Right lung (tissue), 5 donors: Measurements from ENCODE around the gene NRIP2. TPM values are rescaled to one million over a fixed set of nuclear protein-coding genes. Genes with fewer than 3 reads are reported as not detected.
A peak's percentile ranks its signal among the peaks of the same experiment; 100 is the strongest.

Experiments
- DNase-seq, 2 donors: peaks; one replicate each; pipeline ENCODE4 v3.0.0-alpha.2; 2013
- polyA plus RNA-seq, 5 donors: library from polyadenylated mRNA; unstranded; fragments of 120-200 nt; gene quantifications; one replicate each; pipeline versions ENCODE4 v1.2.1 to v1.2.3, GENCODE V29; 2013; ENCODE audit warnings: inconsistent platforms in 1 of 5, low replicate concordance in 1 of 5; ENCODE audit not compliant: insufficient read length in 5 of 5, insufficient read depth in 1 of 5

NRIP2 gene
- polyA plus RNA-seq, 5 donors: 5.2 to 8.3 (median 5.9) TPM

DNA sequence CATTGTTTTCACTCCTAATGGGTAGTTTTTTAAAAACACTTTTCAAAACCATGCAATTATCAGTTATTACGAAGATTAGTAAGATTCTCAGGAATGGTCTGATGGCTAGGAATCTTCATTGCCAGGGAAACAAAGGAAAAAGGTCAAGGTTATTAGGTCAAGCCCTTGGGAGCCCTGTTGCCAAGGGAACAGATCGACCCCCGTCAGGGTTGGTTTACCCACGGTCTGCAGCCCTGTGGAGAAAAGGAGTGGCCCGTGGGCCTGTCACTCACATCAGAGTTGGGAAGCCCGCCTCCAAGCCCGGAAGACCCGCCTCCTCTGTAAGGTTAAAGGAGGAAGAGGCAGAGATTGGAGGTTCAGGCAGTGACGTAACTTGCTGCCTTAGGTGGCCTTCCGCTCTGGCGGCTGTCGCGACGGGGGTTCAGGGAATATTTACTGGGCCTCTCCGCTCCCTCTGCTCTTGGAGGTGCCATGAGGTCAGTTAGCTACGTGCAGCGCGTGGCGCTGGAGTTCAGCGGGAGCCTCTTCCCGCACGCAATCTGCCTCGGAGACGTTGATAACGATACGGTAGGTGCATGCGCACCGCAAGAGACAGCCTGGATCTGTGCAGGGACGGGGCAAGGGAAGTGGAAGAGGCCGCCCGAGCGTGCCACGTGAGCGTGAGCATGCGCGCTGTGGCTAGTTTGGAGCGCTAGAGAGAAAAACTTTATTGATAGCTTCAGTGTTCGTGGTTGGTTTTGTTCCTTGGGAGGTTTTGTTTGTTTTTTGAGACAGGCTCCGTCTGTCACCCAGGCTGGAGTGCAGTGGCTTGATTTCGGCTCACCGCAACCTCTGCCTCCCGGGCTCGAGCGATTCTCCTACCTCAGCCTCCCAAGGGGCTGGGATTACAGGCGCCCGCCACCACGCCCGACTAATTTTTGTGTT is 22.3 kb downstream of the NRIP2 start, which contains the start of gene ITFG2:
ITFG2 (plus strand) TSS at position 379 of the 924 bp plus-strand sequence; CDS start at position 472, 93 bp downstream.
- peak; percentile 99 for DNase-seq

DNA sequence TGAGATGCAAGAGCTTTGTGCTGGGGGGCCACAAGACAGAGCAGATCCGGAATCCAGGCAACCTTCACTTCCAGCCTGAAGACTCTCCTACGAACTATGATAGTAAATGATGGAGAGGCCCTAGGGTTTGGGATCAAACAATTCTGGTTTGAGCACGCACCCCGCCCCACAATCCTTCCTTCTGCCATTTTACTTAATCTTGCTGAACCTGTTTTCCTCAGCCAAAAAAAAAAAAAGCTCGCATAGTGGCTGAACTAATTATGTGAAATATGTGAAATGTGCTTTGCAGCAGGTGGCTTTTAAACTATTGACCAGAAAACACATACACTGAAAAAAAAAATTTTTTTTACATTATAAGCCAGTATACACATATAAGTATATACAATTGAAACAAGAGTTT is 23.0 kb downstream of the NRIP2 start:
- DNase-seq: no peak

DNA sequence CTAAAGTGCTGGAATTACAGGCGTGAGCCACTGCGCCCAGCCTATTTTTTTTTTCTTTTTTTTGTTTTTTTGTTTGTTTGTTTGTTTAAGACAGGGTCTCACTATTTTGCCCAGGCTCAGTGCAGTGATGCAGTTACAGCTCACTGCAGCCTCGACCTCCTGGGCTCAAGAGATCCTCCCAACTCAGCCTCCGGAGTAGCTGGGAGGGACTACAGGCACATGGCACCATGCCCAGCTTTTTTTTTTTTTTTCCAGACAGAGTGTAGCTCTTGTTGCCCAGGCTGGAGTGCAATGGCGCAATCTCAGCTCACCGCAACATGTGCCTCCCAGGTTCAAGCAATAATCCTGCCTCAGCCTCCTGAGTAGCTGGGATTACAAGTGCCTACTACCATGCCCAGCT is 28.1 kb downstream of the NRIP2 start:
- no peak for DNase-seq

DNA sequence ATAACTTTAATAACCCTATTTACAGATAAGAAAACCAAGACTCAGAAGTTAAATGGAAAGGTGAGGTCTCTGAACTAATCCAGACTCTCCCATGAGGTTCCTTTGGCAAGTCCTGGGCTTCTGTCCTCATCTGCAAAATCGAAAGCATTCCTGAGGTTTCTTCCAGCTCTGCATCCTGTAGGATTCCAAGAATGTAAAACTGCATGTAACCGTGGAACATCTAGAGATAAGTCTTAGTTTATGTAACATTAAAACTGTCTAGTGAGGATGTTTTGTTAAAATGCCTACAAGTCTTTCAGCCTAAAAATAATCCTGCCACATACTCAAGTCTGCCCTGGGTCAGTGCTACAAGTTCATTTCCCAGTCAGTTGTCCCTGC is 29.7 kb downstream of the NRIP2 start:
- DNase-seq: no peak

DNA sequence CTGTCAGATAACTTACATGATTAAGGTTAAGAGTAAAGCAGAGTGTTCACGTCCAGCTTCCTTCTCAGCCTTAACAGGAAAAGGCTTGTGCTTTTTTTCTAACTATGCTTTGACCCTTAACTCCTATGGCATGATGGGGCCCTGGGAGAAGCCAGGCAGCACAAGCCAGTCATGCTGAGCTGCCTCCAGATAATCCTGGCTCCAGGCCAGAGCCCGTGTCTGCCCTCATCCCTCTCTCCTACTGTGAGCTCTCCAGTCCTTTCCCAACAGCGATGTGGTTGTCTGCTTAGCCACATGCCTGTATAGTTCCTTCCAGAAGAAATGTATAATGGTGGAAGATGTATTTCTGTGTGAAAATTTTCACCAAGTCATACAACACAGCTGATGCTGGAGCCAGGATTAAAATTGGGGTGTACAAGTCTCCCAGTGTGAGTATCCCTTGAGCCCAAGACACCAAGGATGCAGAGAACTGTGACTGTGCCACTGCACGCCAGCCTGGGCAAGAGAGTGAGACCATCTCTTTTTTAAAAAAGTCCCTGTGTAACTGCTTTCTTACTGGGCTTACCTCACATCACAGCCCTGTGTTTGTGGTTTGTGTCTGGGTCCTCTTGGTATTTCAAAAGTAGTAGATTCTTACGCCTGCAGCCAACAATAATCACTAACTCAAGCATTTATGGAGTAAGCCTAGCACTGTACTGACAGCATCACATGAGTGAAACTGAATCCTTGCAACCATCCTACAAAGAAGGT is 30.3 kb downstream of the NRIP2 start:
- DNase-seq: no peak

DNA sequence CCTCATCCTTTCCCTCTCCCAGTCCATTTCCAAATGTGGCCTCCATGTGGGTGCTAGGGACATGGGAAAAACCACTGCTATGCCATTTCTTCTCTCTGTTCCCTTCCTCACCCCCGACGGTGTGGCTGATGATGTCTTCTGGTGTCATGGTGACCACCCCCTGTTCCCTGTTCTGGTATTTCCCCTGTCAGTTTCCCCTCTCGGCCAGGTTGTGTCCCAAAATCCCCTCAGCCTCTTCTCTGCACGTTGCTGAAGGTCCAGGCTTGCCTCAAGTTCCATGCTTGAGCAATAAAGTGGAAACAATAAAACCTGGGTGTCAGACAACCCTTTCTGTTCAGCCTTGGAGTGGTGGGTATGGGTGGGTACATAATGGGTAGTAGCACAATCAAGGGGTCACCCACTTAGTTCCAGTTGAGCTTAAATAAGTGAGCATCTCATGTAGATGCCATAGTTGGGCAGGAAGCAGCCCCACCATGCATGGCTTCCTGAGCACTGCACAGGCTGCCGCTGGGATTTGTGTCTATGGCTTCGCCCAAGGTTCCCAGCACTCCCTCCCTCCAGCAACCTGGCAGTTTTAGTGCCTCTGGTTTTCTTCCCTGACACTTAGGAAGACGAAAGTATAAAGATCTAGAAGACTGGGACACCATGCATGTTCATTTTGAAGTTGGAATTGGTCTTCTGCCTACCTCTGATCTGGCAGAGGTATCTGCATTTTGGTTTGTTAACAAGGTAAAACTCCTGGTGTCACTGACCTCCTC is 31.0 kb downstream of the NRIP2 start:
- DNase-seq: no peak

DNA sequence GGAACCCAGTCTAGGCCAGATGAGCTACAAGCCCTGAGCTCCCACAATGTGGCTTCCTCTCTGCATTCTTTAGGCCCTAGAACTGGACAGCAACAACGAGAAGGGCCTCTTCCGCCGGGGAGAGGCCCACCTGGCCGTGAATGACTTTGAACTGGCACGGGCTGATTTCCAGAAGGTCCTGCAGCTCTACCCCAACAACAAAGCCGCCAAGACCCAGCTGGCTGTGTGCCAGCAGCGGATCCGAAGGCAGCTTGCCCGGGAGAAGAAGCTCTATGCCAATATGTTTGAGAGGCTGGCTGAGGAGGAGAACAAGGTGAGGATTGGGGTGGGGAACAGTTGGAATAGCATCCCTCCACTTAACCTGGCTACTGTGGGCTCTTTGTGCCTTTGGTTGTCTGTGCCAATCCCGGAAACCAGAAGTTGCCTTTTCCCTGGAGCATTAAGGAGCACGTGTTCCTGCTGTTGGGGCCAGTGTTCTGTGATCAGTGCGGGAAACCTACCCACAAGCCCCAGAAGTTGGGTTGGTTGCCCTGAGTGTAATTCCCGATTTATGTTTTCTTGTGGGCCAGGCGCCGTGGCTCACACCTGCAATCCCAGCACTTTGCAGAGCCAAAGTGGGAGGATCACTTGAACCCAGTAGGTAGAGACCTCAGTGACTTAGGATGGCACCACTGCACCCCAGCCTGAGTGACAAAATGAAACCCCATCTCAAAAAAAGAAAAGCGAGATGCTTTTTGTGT is 33.6 kb downstream of the NRIP2 start:
- no peak for DNase-seq

DNA sequence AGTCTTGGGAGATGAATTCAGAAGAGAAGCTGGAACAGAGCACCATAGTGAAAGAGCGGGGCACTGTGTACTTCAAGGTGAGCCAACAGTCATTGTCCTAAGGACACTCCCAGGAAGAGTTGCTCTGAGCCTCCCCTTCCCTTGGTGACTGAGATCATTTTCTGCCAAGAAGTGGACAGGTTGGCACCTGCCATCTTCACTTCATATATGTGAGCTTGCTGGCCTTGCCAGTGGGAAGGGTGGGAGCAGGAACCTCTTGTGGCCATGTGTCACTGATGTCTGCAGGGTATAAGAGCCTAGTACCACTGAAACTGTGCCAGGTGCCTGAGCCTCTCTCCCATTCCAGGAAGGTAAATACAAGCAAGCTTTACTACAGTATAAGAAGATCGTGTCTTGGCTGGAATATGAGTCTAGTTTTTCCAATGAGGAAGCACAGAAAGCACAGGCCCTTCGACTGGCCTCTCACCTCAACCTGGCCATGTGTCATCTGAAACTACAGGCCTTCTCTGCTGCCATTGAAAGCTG is 34.7 kb downstream of the NRIP2 start:
- no peak for DNase-seq

DNA sequence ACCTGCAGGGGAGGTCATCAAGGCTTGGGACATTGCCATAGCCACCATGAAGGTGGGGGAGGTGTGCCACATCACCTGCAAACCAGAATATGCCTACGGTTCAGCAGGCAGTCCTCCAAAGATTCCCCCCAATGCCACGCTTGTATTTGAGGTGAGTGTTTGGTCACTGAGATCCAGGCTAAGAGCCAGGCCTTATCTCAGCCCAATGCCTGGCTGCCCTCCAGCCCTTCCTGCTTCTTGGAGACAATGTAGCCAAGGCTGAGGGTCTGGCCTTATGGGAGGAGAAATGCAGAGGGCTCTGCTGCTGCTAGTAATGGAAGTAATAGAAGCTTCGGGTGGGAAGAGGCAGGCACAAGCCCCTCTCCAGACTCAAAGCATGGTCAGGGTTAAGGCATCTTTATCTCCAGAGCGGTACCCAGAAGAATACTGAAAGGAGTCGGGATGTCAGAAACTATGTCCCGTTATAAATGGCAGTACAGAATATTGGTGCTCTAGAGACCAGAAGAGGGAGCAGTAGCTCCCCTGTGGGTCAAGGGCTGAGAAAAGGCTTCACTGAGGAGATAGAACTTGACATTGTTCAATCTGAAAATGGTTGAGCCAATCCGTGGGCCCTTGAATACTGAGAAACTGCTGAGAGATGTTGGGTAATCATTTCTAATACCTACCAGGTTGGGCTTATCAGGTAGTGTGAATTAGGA is 37.0 kb downstream of the NRIP2 start:
- DNase-seq: no peak

DNA sequence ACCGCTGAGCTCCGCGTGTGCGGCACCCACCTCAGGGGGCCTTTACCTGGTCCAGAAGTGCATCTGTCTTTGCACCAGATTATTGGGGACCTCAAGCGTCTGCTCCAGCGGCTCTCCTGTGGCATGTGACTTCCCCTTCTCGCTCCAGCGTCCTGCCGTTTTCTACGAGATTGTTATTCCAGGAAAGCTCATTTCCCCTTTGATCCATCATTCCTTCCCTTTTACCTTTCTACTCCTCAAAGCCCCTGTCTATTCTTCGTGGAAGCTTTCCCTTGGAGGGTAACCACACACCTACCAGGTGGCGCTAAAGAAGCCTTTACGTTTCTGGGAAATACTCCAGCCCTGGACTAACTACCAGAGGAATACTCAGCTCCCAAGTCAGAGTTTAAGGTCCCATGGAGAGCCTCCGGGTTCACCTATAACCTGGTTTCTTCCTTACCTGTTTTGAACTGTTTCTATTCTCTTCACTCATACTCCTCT is 38.6 kb downstream of the NRIP2 start:
- no peak for DNase-seq

DNA sequence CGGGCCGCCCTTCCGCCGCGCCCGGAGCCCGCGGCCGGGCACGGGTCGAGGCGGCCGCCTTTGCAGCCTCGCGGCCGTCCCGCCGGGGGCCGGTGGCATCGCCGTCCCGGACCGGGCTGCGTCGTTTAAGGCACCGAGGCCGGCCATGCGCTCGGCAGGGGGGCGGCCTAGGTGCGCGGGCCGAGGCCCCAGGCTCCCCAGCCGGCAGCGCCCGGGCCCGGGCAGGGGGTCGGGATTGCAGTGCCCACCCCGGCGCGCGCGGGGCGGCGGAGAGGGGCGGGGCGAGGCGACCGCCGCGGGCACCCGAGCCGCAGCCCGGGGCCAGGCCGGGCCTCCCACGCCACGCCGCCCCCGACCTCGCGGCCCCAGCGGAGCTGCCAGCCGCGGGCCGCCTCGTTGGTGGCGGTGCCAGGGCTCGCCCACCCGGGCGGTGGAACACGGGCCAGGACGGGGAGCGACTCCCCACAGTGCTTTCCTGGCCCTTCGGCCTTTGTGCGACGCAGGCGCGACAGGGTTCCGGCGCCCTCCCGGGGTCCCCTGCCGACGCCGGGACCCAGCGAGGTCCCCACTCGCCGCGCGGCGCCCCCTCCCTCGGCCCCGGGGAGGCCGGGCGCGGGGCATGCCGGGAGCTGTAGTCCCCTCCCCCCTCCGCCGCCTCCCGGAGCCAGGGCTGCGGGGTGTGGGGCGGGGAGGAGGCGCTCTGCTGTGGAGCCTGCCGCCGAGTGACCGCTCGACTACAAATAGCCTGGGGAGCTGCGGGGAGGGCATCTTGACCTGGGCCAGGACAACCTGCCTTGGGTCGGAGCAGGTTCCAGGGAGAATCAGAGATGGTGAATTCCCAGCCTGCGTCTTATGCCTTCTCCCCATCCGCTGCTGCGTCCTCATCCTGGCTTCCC is 39.3 kb downstream of the NRIP2 start:
- peak; percentile 69 to 74 for DNase-seq

DNA sequence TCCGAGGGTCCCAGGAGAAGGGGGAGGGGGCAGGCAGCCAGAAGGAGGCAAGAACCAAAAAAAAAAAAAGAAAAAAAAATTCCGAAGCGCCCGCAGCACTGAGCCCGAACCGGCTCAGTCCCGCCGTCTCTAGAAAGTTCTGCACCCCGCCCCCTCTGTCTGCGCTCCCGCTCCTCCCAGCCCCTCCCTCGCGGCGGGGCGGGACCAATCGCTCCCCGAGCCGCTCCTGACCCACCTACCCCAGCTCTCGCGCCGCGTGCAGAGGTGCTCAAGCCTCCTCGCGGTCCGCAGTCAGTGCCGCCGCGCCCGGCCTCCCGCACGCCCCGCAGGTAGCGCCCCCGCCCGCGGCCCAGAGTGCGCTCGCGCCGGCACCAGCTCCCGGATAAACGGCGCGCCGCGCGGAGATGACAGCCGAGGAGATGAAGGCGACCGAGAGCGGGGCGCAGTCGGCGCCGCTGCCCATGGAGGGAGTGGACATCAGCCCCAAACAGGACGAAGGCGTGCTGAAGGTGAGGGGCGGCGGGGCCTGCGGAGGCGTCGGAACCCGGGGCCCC is 40.0 kb downstream of the NRIP2 start, which contains the start of gene FKBP4:
FKBP4 (plus strand) TSS at position 235 of the 554 bp plus-strand sequence; CDS start at position 405, 170 bp downstream.
- DNase-seq: peak; percentile 85 to 86

DNA sequence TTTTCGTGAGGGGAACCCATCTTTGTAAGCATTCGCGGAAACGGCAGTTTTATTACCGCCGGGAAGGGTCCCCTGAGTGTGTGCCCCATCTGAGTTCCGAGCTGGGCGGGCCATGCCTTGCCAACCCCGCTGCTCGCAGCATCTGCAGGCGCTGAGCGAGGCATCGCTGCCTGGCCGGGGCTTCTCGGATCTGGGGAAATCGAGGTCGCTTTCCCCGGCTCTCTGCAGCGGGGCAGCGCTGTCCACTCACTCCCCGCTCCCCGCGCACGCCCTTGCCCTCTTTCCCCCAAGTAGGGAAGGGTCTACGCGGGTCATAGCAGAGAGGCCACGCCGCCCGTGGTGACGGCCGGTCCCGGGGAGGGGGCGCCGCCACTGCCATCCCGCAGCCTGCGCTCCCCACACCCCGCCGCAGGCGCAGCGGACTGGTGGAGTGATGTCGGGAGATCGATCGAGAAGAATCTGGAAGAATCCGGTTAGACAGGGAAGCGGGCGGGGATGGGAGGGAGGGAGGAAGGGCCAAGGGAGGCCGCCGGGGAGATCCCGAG is 40.6 kb downstream of the NRIP2 start:
- DNase-seq: no peak

DNA sequence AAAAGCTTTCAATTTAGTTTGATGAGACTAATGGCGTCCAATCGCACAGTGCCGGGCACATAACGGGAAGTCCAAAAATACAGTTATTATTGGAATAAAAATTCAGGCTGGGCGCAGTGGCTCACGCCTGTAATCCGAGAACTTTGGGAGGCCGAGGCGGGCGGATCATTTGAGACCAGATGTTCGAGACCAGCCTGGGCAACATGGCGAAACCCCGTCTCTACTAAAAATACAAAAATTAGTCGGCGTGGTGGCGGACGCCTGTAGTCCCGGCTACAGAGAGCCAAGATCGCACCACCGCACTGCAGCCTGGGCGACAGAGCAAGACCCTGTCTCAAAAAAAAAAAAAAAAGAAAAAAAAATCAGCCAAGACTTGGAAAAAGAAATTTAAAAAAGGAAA is 41.3 kb downstream of the NRIP2 start:
- DNase-seq: no peak

DNA sequence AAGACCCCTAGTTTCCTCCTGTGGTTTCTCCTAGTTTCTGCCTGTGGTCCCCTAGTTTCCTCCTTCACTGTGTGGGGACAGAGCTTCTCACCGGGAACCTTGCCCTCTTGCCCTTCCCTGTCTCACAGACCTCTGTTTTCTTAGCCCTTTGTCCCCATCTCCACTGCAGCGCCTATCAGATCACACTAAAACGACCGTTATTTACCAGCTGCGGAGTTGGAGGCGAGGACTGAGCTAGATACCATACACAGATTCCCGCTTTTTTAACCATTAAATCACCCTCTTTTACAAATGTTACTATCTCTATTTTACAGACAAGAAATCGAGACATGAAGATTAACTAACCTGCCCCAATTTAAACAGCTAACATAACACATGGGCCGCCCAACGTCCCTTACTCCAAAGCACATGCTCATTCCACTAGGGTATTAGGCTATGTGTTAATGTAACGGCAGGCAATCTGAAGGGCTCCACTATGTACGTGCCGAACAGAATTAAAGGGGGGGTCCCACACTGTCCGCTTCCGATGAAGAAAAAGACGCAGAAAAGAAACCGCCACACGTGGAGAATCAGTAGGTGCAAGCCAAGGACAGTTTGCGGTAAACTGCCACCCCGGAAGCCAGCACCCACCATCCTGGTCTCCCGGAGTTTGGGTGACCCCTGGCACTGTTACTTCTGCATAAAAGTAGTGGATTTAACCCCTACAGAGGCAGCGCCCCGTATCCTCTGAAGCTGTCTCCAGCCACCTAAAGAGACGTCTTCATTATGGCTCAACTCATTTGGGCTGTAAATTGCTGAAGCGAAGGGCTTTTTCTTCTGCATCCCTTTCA is 41.9 kb downstream of the NRIP2 start:
- DNase-seq: no peak

DNA sequence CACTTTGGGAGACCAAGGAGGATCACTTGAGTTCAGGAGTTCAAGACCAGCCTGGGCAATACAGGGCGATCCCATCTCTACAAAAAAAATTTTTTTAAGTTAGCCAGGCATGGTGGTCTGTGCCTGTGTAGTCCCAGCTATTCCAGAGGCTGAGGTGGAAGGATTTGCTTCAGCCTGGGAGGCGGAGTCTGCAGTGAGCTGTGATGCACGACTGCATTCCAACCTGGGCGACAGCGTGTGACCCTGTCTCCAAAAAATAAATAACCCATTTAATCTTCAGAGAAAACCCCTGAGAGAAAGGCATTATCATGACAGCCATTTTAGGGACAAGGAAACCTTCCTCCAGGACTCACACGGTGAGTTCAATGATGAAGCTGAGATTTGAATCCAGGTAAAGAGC is 43.7 kb downstream of the NRIP2 start:
- no peak for DNase-seq

DNA sequence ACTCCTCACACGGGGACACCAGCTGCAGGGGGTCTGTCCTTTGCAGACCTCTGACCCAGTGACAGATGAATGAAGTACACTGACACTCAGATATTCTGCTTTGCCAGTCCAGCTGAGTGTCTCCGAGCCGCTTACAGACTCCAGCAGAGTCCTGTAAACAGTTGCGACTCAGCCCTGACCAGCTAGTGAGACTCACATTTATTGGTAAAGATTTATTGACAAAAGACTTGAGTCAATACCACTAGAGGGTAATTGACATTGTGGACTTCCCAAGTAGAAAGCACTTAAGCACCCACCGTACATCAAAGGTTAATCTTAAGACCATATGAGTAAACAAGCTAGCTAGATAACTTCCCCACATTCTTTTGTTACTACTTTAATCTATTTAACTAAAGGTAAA is 49.8 kb downstream of the NRIP2 start:
- DNase-seq: no peak
